HG03575 (cell line): Measurements from ENCODE around the gene ESD.
"Not testable (repeated sequence)": the region's sequence is repeated elsewhere in the genome, so short reads cannot be mapped to it uniquely, and the experiment has no call there.

Source experiments
- ATAC-seq: cut with Tn5 transposase; IDR thresholded peaks from one replicate; pipeline ENCODE4 v1.9.1; 2021; ENCODE audit not compliant: unreplicated experiment, insufficient number of reproducible peaks, low FRiP score; ENCODE audit errors: extremely low read depth

The ESD gene

GRCh38 chr13:46797501-46798237, 708 bp upstream of the ESD start:
- no peak for ATAC-seq

- ATAC-seq, result no peak
Observed at GRCh38 chr13:46796129-46796514, 839 bp downstream of the ESD start.

- no peak for ATAC-seq
Observed at GRCh38 chr13:46795321-46795720, 1.6 kb downstream of the ESD start.

GRCh38 chr13:46783504-46783903, 13.5 kb downstream of the ESD start:
- ATAC-seq, result no peak

GRCh38 chr13:46782691-46783090, 14.3 kb downstream of the ESD start:
- ATAC-seq, result no peak

- ATAC-seq, result no peak
Observed at GRCh38 chr13:46782066-46782465, 14.9 kb downstream of the ESD start.

GRCh38 chr13:46778890-46779289, 18.1 kb downstream of the ESD start:
- no peak for ATAC-seq

GRCh38 chr13:46778095-46778494, 18.9 kb downstream of the ESD start:
- ATAC-seq, result no peak

- ATAC-seq, result no peak
Observed at GRCh38 chr13:46775385-46776107, 21.4 kb downstream of the ESD start.

- ATAC-seq, result no peak
Observed at GRCh38 chr13:46773541-46773940, 23.4 kb downstream of the ESD start.

- no peak for ATAC-seq
Observed at GRCh38 chr13:46771693-46772092, 25.3 kb downstream of the ESD start.

- ATAC-seq, result not testable (repeated sequence)
Observed at GRCh38 chr13:46769925-46770324, 27.0 kb downstream of the ESD start.

GRCh38 chr13:46761866-46762265, 35.1 kb downstream of the ESD start:
- no peak for ATAC-seq

- no peak for ATAC-seq
Observed at GRCh38 chr13:46761174-46761573, 35.8 kb downstream of the ESD start.

GRCh38 chr13:46759846-46760245, 37.1 kb downstream of the ESD start:
- ATAC-seq, result no peak

GRCh38 chr13:46757640-46758039, 39.3 kb downstream of the ESD start:
- no peak for ATAC-seq

GRCh38 chr13:46756977-46757376, 40.0 kb downstream of the ESD start:
- ATAC-seq, result no peak

GRCh38 chr13:46755508-46755907, 41.5 kb downstream of the ESD start:
- ATAC-seq, result not testable (repeated sequence)

- no peak for ATAC-seq
Observed at GRCh38 chr13:46754812-46755211, 42.1 kb downstream of the ESD start.

- no peak for ATAC-seq
Observed at GRCh38 chr13:46753917-46754316, 43.0 kb downstream of the ESD start.

- ATAC-seq, result no peak
Observed at GRCh38 chr13:46753137-46753536, 43.8 kb downstream of the ESD start.
